ENCODE data around the gene COL11A1. TPM values are rescaled to one million over a fixed set of nuclear protein-coding genes. Genes with fewer than 3 reads are reported as not detected.

Gene COL11A1
- total RNA-seq, 1 experiment from 2014 or later: not detected

GRCh38 chr1:103089221-103089620 lies 19.1 kb downstream of the COL11A1 start:
- Histone ChIP-seq H3F3A (ENCODE audit: insufficient read depth, low read depth) (no peaks in the 10 kb centered on the region), H3K9me2 (ENCODE audit: insufficient read depth) (no peaks in the 10 kb centered on the region; the same call in 1 of the 2 replicates), H3K79me2 (ENCODE audit: low read depth) (no peaks in the 10 kb centered on the region), H4K20me1 (ENCODE audit: insufficient read depth) (no peaks in the 10 kb centered on the region), H3K9me3 (ENCODE audit: insufficient read depth, low read depth) (no peaks in the 10 kb centered on the region), H3K36me3 (ENCODE audit: low read depth) (no peaks in the 10 kb centered on the region), H3K4me1 (replicated peaks; ENCODE audit: insufficient read depth) (no peaks in the 10 kb centered on the region), H3K4me3 (no peak overlapping the region), H3K27me3 (ENCODE audit: insufficient read depth, low read depth) (no peaks in the 10 kb centered on the region), H3K27ac (no peak overlapping the region), H2AFZ (no peak overlapping the region; the same call in 1 of the 2 replicates), H3K4me2 (no peak overlapping the region)
- POLR2A ChIA-PET (ENCODE audit: unreplicated experiment): no interaction called here
- intact Hi-C loops (cut with micrococcal nuclease; ENCODE audit: unreplicated experiment): no loop called here
- no peak for DNase-seq
- TF ChIP-seq CTCF (conservative IDR thresholded peaks at IDR 0.05) (no peak), EZH2 (IDR thresholded peaks at IDR 0.05; ENCODE audit: low read depth) (no peak)
- BruUV-seq (replicated peaks): no TSS peak
- CTCF ChIA-PET: no interaction called here

- no peaks in the 10 kb centered on the region for H3K79me2 ChIP-seq (ENCODE audit: low read depth)
- H4K20me1 ChIP-seq (ENCODE audit: insufficient read depth): no peaks in the 10 kb centered on the region
- no peaks in the 10 kb centered on the region for H3K4me1 ChIP-seq (replicated peaks; ENCODE audit: insufficient read depth)
- no peaks in the 10 kb centered on the region for H3K9me3 ChIP-seq (ENCODE audit: insufficient read depth, low read depth)
- H3K36me3 ChIP-seq (ENCODE audit: low read depth): no peaks in the 10 kb centered on the region
- no peak for DNase-seq
- ChIA-PET POLR2A (ENCODE audit: unreplicated experiment) (no interaction called here), CTCF (no interaction called here)
- H2AFZ ChIP-seq: no peak overlapping the region
- H3K27me3 ChIP-seq (ENCODE audit: insufficient read depth, low read depth): no peaks in the 10 kb centered on the region
- TF ChIP-seq EZH2 (IDR thresholded peaks at IDR 0.05; ENCODE audit: low read depth) (no peak), CTCF (conservative IDR thresholded peaks at IDR 0.05) (no peak)
- no peak overlapping the region for H3K4me2 ChIP-seq
- H3F3A ChIP-seq (ENCODE audit: insufficient read depth, low read depth): no peaks in the 10 kb centered on the region
- no TSS peak for BruUV-seq (replicated peaks)
- no peaks in the 10 kb centered on the region; the same call in 1 of the 2 replicates for H3K9me2 ChIP-seq (ENCODE audit: insufficient read depth)
- intact Hi-C loops (cut with micrococcal nuclease; ENCODE audit: unreplicated experiment): no loop called here
- H3K4me3 ChIP-seq: no peak overlapping the region
- no peak overlapping the region for H3K27ac ChIP-seq
These were observed 21.1 kb downstream of the COL11A1 start for GRCh38 chr1:103087256-103087655.

DNA sequence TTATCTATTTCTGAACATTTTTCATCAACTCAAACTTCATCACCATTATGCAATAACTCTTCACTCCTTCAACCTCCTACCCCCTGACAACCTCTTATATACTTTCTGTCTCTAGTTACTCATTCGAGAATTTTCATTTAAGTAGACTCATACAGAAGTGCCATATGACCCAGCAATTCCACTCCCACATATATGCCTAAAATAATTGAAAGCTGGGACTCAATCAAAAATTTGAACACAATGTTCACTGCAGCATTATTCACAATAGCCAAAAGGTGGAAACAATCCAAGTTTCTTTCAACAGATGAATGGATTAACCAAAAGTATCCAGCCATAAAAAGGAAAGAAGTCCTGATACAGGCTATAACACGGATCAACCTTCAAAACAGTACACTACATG lies 24.1 kb downstream of the COL11A1 start:
- Histone ChIP-seq H2AFZ (no peak overlapping the region), H3K27me3 (ENCODE audit: insufficient read depth, low read depth) (no peaks in the 10 kb centered on the region), H3K79me2 (ENCODE audit: low read depth) (no peaks in the 10 kb centered on the region), H4K20me1 (ENCODE audit: insufficient read depth) (no peaks in the 10 kb centered on the region), H3K4me2 (no peak overlapping the region), H3K27ac (no peak overlapping the region), H3K9me3 (ENCODE audit: insufficient read depth, low read depth) (no peaks in the 10 kb centered on the region), H3K4me3 (no peak overlapping the region), H3K4me1 (replicated peaks; ENCODE audit: insufficient read depth) (no peaks in the 10 kb centered on the region), H3K9me2 (ENCODE audit: insufficient read depth) (no peaks in the 10 kb centered on the region; the same call in 1 of the 2 replicates), H3K36me3 (ENCODE audit: low read depth) (no peaks in the 10 kb centered on the region), H3F3A (ENCODE audit: insufficient read depth, low read depth) (no peaks in the 10 kb centered on the region)
- BruUV-seq (replicated peaks): no TSS peak
- ChIA-PET CTCF (no interaction called here), POLR2A (ENCODE audit: unreplicated experiment) (no interaction called here)
- no peak for TF ChIP-seq EZH2 (IDR thresholded peaks at IDR 0.05; ENCODE audit: low read depth)
- no peak for TF ChIP-seq CTCF (conservative IDR thresholded peaks at IDR 0.05)
- DNase-seq: no peak
- intact Hi-C loops (cut with micrococcal nuclease; ENCODE audit: unreplicated experiment): no loop called here

Measured in PC-9 (cell line).